ENCODE measurements around the gene KRTAP10-3.

Gene KRTAP10-3

DNA sequence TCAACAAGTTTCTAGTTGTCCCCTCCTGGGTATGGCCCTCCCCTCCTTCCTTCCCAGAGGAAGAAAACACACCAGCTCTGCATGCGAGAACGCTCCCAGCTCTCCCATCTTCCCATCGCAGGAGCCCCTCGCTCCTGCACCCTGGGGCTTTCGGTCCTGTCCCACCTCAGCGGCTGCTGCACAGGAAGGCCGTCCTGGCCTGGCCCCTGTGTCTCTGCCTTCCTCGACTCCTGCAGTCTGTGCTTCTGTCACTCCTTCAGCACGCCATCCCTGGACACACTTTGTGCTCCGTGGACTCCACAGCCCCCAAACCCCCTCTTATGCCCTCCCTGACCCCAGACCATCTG, 41.8 kb downstream of the KRTAP10-3 start:
- DNase-seq (ENCODE audit: low spot score): no peak
- in situ Hi-C loops (cut with MboI; ENCODE audit: low pct_unique_long_range_greater_than_20kb, low sequenced_read_pairs, unreplicated experiment): loop anchor here (25.0 kb wide), 1 partner anchor 420 kb away; the partner anchor contains the start of gene SLX9

GRCh38 chr21:44516342-44516741, 42.3 kb downstream of the KRTAP10-3 start:
- DNase-seq (ENCODE audit: low spot score): no peak
- TF ChIP-seq CTCF (IDR thresholded peaks at IDR 0.05; ENCODE audit: extremely low read depth, insufficient read depth, missing control alignments): no peak
- in situ Hi-C loops (cut with MboI; ENCODE audit: low pct_unique_long_range_greater_than_20kb, low sequenced_read_pairs, unreplicated experiment): loop anchor here (25.0 kb wide), 1 partner anchor 421 kb away; the partner anchor contains the start of gene SLX9

More for the DNA sequence above, 41.8 kb downstream of the KRTAP10-3 start:
- TF ChIP-seq CTCF (IDR thresholded peaks at IDR 0.05; ENCODE audit: extremely low read depth, insufficient read depth, missing control alignments): no peak

DNA sequence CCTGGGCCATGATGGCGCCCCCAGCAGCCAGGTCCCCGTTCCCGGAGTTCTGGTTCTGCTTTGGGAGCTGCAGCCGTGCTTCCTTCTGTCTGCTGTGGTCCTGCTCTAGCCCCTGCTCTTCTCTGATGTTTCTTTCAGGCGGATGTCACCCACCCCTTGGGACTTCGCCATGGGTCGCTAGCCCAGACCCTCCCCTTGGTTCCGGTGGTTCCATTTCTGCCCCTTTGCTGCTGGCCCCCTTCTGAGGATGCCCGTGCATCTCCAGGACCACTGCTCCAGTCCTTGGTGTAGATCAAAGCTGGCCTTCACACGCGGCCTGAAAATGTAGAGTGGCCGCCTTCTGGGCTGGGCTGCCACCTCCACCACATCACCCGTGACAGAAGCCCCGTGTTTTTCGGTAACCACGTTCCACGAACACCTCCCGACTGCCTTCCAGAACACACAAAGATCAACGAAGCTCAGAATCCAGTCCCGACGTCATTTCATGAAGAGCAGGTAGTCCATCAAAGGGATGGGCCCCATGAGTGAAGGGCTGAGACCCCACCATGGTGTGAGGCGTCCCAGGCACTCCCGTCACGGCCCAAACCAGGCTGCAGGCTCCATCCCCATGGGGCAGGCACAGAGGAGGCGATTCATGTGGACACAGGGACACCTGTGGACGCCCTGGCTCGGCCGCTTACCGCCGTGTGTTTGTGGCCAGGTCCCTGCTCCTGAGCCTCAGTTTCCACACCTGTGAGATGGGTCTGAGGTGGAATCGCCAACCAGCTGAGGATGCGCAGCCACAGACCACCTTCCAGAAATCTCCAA, 43.0 kb downstream of the KRTAP10-3 start:
- no peak for TF ChIP-seq CTCF (IDR thresholded peaks at IDR 0.05; ENCODE audit: extremely low read depth, insufficient read depth, missing control alignments)
- in situ Hi-C loops (cut with MboI; ENCODE audit: low pct_unique_long_range_greater_than_20kb, low sequenced_read_pairs, unreplicated experiment): loop anchor here (25.0 kb wide), 1 partner anchor 422 kb away; the partner anchor contains the start of gene SLX9
- no peak for DNase-seq (ENCODE audit: low spot score)

DNA sequence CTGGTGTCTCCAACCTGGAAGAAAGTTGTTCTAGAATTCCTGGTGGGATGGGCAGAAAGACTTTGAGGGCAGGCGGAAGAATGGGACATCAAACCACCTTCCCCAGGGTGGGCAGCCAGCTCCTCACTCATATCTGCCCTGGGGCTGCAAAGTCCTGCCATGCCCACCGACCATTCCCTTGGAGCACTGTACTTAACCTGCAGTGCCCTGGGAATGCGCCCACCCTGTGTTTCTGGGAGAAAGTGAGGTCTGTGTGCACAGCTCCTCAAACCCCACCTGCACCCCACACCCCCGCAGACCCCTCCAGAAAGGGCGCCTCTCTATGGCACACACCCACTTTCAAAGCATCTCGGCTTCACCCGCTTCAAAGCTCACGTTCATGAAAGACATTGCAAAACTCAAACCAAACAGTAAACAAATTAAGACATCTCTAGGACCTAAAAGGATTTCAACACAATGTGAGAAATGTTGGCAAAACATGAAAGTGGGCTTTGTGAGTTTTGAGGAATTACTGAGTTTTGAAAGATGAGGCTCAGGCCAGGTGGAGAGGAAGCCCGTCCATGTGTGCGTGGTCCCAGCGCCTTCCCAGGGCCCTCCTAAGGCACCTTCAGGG, 43.7 kb downstream of the KRTAP10-3 start:
- TF ChIP-seq CTCF (IDR thresholded peaks at IDR 0.05; ENCODE audit: extremely low read depth, insufficient read depth, missing control alignments): no peak
- in situ Hi-C loops (cut with MboI; ENCODE audit: low pct_unique_long_range_greater_than_20kb, low sequenced_read_pairs, unreplicated experiment): loop anchor here (25.0 kb wide), 1 partner anchor 422 kb away; the partner anchor contains the start of gene SLX9
- DNase-seq (ENCODE audit: low spot score): no peak

DNA sequence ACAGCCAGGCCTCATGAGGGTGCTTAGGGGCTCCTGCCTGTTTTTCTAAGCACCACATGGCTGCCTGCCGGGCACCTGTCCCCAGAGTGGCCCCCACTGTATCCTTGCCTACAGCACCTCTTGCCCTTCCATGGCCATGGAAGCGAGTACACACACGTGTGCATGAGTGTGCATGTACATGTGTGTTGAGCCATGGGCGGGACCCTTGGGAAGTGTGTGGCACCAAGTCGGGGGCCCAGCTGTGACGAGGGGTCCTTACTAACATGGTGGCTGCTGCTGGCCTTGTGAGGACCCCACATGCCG, 44.4 kb downstream of the KRTAP10-3 start:
- in situ Hi-C loops (cut with MboI; ENCODE audit: low pct_unique_long_range_greater_than_20kb, low sequenced_read_pairs, unreplicated experiment): loop anchor here (25.0 kb wide), 1 partner anchor 423 kb away; the partner anchor contains the start of gene SLX9
- no peak for TF ChIP-seq CTCF (IDR thresholded peaks at IDR 0.05; ENCODE audit: extremely low read depth, insufficient read depth, missing control alignments)
- no peak for DNase-seq (ENCODE audit: low spot score)

- DNase-seq (ENCODE audit: low spot score): no peak
- TF ChIP-seq CTCF (IDR thresholded peaks at IDR 0.05; ENCODE audit: extremely low read depth, insufficient read depth, missing control alignments): no peak
- in situ Hi-C loops (cut with MboI; ENCODE audit: low pct_unique_long_range_greater_than_20kb, low sequenced_read_pairs, unreplicated experiment): loop anchor here (25.0 kb wide), 1 partner anchor 424 kb away; the partner anchor contains the start of gene SLX9
Observed at GRCh38 chr21:44513389-44514217, 45.0 kb downstream of the KRTAP10-3 start.

Measured in GM13977 (cell line).